RWPE2 (cell line): Measurements from ENCODE around the gene NOL4L.

Source experiments
- ATAC-seq: fragments of 200-7000 bp; cut with Tn5 transposase; 3 replicates; pipeline ENCODE4 v1.9.1; 2021; ENCODE audit warnings: low read depth
- DNase-seq: peaks from one replicate; pipeline ENCODE4 v3.0.0-alpha.2; 2020; ENCODE audit warnings: low spot score
- H3K27ac ChIP-seq: fragments of 450-650 bp; 2 replicates; pipeline ENCODE4 v1.5.1; 2017; ENCODE audit warnings: mild to moderate bottlenecking; ENCODE audit not compliant: poor library complexity, severe bottlenecking
- H3K27me3 ChIP-seq: fragments of 250-450 bp; sonication (Bioruptor Pico); 2 replicates; pipeline ENCODE4 v1.5.1; 2021; ENCODE audit warnings: mild to moderate bottlenecking, moderate library complexity; ENCODE audit not compliant: insufficient read depth, poor library complexity, severe bottlenecking
- H3K36me3 ChIP-seq: fragments of 250-450 bp; sonication (Bioruptor Pico); 2 replicates; pipeline ENCODE4 v1.5.1; 2020; ENCODE audit warnings: low read depth, mild to moderate bottlenecking, moderate library complexity
- H3K4me1 ChIP-seq: fragments of 250-450 bp; sonication (Bioruptor Pico); 2 replicates; pipeline ENCODE4 v1.5.1; 2021; ENCODE audit warnings: mild to moderate bottlenecking, moderate library complexity; ENCODE audit not compliant: insufficient read depth, poor library complexity, severe bottlenecking
- H3K4me3 ChIP-seq: fragments of 250-450 bp; sonication (Bioruptor Pico); 2 replicates; pipeline ENCODE4 v1.5.1; 2021; ENCODE audit warnings: mild to moderate bottlenecking, moderate library complexity; ENCODE audit not compliant: severe bottlenecking
- H3K9me3 ChIP-seq: fragments of 250-450 bp; sonication (Bioruptor Pico); 2 replicates; pipeline ENCODE4 v1.5.1; 2021; ENCODE audit warnings: mild to moderate bottlenecking, moderate library complexity; ENCODE audit not compliant: severe bottlenecking
- CTCF ChIP-seq: fragments of 450-650 bp; IDR thresholded peaks from one replicate; pipeline ENCODE4 v1.5.1; 2017; ENCODE audit warnings: mild to moderate bottlenecking, moderate library complexity; ENCODE audit not compliant: poor library complexity, severe bottlenecking

The NOL4L gene

DNA sequence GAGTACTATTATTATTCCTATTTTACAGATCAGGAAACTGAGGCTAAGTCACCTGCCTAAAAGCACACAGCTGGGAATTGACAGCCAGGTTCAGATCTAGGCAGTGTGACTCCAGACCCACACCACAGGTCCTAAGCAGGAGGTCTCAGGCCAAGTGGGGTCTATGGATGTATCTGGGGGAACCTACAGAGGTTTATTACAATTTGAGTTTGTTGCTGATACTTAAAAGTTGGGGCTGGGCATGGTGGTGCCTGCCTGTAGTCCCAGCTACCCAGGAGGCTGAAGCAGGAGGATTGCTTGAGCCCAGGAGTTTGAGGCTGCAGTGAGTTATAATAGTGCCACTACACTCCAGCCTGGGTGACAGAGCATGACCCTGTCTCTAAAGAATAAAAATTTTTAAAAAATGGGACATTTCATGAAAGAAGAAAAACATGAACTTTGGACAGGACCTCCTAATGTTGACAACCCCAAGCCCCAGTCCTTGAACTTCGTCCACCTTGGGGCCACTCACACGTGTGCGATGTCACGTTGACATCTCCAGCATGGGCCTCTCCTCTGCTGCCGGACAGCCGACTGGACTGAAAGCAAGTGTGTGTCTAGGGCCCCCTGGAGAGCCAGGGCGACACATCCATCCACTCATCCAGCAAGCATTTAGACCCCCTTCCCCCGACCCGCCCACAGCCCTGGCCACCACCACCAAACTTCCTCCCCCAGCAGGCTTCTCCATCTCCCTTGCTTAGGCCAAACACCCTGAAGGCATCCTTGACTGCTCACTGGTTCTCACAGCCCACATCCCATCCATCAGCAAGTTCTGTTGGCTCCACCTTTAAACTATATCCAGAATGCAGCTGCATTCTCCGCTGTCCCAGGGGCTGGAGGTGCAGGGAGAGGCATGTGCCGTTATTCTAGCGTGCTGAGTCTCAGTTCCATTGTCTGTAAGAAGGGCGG lies 40.0 kb downstream of the NOL4L start:
- TF ChIP-seq CTCF = no peak
- no peaks in the 10 kb centered on the region for H3K36me3 ChIP-seq
- H3K4me1 ChIP-seq = no peaks in the 10 kb centered on the region
- H3K27me3 ChIP-seq = no peaks in the 10 kb centered on the region
- DNase-seq (no peak), ATAC-seq (no peak)
- H3K27ac ChIP-seq = no peak overlapping the region
- no peak overlapping the region for H3K4me3 ChIP-seq
- H3K9me3 ChIP-seq = no peaks in the 10 kb centered on the region

DNA sequence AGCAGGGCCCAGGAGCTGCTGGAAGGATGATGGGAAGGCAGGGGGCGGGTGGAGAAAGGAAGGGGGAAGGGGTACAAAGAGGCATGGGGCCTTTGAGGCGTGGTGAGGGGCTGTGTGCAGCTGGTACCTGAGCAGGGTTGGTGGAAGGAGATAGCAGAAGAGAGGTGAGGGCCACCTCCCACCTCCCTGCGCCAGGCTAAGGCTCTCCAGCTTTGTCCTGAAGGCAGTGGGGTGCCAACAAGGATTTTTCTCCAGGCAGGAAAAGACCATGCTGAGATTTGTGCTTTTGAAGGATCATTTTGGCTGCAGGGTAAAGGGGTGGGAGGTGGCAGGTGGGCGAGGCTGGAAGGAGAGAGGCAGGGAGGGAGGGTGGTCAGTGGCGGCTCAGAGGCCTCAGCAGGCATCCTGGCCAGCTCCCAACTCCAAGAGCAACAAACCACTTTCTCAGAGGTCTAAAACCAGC lies 40.8 kb downstream of the NOL4L start:
- no peaks in the 10 kb centered on the region for H3K4me1 ChIP-seq
- no peak overlapping the region for H3K27ac ChIP-seq
- H3K4me3 ChIP-seq = no peak overlapping the region
- H3K9me3 ChIP-seq = no peaks in the 10 kb centered on the region
- DNase-seq = no peak
- no peaks in the 10 kb centered on the region for H3K27me3 ChIP-seq
- H3K36me3 ChIP-seq = no peaks in the 10 kb centered on the region
- TF ChIP-seq CTCF = no peak
- ATAC-seq = no peak

DNA sequence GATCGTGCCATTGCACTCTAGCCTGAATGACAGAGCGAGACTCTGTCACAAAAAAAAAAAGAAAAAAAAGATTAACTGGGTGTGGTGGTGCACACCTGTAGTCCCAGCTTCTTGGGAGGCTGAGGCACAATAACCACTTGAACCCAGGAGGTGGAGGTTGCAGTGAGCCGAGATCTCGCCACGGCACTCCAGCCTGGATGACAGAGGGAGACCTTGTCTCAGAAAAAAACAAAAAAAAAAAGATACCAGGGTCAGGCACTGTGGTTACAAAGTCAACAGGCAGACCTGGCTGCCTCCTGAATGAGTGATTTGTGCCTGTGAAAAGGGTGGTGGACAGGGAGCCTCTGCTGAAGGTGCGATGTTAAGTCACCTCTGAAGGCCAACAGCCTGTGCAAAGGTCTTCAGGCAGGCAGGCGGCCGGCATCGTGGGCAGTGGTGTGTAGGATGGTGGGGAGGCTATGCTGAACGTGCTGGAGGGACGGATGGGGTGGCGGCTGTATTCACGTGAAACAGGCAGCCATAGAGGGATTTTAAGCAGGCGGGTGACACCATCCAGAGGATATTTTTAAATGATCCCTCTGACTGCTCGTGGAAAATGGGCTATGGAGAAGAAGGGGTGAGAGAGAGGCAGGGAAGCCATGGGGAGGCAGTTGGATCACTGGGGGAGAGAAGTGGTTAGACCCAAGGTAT lies 41.4 kb downstream of the NOL4L start:
- Histone ChIP-seq H3K4me1 (no peaks in the 10 kb centered on the region), H3K4me3 (no peak overlapping the region), H3K27ac (no peak overlapping the region), H3K9me3 (no peaks in the 10 kb centered on the region), H3K27me3 (no peaks in the 10 kb centered on the region), H3K36me3 (no peaks in the 10 kb centered on the region)
- DNase-seq = no peak
- TF ChIP-seq CTCF = no peak
- no peak for ATAC-seq

GRCh38 chr20:32542259-32542615 lies 42.9 kb downstream of the NOL4L start:
- Histone ChIP-seq H3K27ac (no peak overlapping the region), H3K9me3 (no peaks in the 10 kb centered on the region), H3K36me3 (no peaks in the 10 kb centered on the region), H3K4me3 (no peak overlapping the region), H3K4me1 (no peaks in the 10 kb centered on the region), H3K27me3 (no peaks in the 10 kb centered on the region)
- TF ChIP-seq CTCF = no peak
- DNase-seq (no peak), ATAC-seq (no peak)
